ENCODE data around the gene DNAH17.

DNAH17 gene

DNA sequence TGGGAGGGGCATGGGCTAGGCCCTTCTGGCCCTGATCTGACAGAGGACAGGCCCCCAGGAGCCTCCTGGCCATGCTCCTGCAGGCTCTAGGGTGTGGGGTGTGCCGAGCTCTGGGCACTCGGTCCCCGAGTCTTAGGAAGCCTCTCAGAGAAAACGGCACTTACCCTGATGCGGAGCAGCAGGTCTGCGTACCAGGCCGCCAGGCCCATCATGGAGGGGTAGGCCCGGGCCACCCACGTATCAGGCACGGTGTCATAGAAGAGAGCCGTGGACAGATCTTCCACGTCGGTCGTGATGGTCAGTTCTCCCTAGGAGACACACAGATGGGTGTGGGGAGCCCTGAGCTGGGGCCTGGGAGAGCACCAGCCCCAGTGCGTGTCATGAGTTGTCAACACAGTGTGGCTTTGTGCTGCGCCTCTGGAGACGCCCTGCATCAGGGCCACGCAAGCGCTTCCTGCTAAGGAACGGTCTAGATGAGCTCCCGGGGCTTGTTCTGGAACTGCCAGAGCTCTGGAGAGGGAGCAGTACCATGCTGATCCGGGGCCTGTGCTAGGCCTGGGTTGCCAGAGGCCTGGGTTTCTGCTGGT is 150.8 kb downstream of the DNAH17 start:
- DNase-seq = no peak

DNA sequence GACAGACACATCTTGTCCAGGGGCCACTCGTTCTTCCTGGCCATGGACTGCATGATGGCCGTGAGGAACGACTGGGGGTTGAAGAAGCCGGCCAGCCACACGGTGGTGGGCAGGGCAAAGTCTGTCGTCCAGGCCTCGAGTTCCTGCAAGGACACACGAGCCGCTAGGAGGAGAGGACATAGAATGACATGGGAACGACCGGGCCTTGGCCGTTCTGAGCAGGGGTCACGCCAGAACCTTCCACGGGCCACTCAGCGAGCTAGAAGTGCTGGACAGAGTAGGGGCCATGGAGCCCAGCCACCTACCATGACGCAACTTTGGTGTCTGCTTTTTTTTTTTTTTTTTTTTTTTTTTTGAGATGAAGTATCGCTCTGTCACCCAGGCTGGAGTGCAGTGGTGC is 151.8 kb downstream of the DNAH17 start:
- no peak for DNase-seq

DNA sequence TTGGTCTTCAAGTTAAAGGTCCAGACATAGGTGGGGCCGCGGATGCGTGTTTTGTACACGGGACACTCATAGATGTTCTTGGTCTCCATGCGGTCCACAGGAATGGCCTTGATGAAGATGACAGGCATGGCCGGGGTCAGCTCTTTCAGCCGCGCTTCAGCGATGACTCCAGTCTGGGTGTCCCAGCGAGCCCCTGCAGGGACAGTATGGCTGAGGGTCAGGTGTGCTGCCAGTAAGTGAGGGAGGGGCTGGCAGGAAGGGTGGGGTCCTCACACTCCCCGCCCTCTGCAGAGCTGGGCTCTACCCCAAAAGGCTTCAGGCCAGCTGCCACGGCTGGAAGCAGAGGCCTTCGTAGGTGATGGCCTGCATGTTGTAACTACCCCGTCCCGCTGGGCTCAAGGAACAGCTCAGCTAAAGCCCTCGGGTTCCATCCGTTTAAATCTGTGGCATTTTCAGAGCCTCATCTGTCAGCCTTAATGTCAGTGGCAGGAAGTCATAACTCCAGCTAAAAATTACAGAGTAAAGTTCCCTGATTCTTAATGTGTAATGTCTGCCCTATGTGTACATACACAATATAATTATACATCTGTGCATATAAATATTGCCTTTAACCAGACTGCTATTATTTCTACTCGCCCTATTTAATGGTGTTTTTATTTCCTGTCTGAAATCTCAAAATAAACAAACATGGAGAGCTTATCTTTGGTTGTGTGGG is 153.1 kb downstream of the DNAH17 start:
- no peak for DNase-seq

DNA sequence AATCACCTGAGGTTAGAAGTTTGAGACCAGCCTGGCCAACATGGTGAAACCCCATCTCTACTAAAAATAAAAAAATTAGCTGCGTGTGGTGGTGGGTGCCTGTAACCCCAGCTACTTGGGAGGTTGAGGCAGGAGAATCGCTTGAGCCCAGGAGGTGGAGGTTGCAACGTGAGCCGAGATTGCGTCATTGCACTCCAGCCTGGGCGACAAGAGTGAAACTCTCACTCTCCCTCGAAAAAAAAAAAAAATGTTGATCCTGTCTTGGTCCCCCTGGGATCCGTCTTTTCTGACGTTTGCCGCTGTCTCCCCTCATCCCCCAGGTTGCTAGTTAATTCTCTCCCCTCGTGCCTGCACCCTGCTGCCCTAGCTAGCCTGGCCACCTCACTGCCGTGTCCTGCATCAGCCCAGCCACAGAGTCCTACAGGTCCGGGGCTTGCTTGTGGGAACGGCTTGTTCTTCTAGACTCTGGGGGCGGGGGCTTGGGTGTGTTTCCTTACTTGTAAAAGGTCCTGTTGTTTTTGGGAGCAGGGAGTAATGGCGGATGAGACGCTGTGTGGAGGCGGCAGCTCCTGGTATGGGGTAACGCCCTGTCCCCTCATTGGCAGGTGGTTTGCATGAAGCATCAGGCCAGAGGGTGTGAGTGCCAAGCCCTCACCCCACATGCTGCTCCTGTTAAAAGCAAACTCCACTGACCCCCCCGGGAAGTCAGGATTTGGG is 154.2 kb downstream of the DNAH17 start:
- DNase-seq = no peak

DNA sequence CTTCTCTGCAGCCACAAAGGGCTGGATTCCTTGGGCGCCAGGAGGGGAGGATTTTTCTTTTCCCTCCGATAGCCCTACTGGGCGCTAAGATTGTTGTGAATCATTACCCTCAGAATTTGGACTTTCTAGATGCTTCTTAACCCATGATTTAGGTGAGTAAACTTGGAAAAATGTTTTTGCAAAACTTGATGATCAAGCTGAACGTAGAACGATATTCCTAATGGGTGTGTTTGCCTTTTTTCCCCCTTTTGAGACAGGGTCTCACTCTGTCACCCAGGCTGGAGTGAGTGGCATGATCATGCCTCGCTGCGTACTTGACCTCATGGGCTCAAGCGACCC is 155.0 kb downstream of the DNAH17 start:
- DNase-seq = no peak

DNA sequence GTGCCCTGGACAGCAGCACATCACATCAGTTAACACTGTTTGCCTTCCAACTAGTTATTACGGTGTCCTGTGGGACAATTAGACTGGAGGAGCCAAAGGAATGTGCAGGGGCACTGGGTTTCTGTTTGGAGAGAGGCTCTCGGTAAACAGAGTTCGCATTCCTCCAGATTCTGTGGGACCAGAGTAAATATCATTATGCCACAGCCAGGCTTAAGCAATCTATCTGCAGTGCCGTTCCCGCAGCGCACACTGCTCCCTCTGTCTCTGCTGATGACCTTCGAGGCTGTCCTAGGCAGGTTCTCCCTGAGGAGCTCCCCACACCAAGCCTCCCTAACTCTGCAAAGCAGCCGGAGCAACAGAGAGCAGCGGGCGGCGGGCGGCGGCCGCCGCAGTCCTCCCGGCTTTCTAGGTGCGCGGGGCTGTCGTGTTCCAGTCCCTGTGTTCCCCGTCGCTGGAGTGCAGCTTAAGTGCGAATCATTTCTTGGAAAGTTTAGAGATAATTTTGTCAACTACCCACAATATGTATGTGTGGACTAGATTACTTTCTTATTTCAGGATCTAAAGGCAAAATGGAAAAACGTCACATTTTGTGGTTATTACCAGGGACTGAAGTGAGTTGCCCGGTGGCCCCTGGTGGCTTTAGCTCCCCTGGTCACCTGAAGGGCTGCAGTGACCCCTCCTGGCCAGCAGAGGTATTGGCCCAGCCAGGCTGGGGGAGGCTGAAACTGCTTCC is 155.5 kb downstream of the DNAH17 start:
- peak; percentile 33 to 66 (median 53) for DNase-seq

DNA sequence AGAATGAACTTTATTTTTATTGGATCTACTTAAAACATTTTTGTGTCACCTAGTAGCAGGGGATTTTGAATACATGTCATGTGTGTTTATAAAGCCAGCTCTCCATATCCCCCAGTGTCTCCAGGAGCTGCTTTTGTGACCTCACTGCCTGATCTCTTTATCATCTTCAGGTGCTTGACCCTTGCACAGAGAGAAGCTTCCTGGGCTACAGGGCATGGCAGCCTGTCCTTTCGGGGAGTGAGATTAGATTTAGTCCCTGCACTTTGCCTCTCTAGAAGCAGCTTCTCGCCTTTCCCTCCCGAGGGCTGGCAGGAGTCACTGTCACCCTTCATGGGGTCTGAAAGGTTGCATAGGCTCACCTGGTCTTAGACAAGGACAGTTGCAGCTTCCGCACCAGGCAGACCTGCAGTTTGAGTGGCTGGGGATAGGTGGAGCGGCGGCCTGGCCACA is 156.1 kb downstream of the DNAH17 start:
- no peak for DNase-seq

DNA sequence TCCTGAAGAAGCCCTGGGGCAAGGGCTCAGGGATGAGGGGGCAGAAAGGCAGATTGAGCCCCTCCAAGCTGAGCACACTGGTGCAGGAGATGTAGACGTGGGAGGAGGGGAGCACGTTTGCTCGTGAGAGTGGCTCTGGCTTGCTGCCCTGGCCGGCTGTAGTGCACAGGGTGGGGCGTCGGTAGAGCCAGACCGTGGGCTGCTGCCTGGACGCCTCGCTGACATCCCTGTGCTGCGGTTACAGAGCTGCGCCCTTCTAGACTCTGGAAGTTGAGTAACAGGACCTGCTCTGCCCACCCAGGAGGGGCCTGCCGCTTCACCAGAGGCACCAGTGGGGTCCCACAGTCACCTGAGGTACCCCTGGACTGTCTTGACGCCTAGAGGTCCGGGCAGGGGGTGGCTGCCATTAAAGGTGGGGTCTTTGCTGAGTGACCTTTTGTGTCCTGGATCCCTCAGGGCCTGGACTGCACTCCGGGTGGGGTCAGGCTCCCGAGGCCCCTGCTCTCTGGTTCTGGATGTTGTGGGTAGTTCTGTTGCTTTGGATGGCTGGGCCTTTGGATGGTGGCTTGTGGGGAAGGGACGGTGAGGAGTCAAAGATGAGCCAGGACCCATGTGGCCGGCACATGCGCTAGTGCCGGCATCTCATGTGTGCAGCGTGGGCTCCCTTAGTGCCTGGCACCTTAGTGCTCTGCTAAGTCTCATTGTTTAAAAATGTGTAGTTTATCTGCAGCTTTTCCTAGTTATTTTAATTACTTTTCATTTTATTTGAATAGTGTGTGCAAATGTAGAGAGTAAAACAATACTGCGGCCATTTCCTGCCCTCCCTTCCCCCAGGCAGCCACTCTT is 157.0 kb downstream of the DNAH17 start:
- DNase-seq = no peak

DNA sequence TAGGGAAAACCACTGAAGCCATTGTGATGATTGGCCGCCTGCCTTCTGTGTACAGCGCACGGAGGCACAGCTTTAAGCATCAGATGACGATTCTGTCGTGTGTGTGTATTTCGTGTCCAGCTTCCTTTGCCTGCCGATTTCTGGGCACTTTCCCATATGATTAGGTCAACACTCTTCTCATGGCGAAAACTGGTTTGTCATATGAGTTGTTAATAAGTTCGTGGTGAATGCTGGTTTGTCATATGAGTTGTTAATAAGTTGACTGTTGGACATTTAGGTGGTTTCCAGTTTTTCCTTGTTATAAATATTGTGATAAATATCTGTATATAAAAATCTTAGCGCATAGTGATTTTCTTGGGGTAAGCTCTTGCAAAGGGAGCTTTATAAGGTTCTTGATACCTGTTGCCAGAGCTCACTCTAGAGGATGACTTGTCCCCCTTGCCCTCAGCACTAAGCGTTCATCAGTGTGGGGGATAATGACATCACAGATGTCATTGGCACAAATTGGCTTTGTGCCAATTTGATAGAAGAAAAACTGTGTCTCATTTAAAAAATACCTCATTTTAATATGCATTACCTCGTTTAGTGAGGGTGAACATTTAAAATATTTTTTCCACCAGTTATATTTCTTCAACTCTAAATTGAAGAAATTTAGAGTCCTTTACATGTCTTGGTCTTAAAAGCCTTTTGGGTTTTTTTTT is 158.7 kb downstream of the DNAH17 start:
- DNase-seq = no peak

DNA sequence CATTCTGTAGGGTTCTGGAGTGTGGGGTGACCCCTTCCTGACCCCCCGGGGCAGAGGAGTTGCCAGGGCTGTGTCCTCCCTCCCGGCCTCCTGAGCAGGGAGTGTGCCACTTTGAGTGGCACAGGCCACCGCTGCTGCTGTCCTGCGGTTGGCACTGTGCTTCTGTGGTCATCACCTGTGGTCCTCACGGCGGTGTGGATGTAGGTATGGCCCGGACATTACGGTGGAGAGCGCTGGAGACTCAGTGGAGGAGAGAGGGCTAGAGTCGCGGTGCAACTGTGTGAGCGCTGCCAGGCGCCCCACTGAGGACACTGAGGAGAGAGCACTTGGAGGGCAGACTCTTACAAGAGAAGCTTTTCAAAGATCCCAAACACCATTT is 159.7 kb downstream of the DNAH17 start:
- no peak for DNase-seq

DNA sequence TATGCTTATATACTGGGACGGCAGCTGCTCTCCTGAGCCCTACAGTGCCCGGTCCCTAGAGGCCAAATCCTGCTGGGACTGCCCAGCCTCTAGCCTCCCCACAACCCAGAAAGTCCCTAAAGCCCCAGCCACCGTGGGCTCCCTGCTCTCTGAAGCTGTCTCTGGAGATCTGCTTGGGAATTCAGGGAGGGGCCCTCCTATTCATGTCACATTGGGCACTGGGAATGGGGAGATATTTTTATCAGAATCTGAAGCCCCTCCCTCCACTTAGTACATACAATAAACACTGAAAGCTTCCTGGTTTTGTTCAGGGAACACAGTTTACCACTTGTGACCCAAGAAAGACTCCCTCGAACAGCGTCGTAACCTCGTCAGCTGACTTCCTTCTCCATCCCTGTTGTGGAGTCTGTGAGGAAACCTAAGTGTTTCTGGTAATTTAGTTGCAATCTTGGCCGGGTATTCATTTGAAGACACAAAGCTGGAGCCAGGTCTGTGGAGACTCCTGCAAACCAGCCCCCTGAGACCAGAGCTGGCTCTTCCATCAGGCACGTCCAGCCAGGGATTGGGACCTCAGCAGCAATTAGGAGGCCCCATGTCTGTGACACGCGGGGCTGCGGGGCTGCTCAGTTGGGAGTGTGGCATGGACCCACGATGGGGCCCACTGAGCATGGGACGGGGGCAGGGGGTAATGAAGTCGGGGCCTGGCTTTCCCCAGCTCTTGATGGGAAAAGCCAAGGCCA is 160.2 kb downstream of the DNAH17 start:
- no peak for DNase-seq

DNA sequence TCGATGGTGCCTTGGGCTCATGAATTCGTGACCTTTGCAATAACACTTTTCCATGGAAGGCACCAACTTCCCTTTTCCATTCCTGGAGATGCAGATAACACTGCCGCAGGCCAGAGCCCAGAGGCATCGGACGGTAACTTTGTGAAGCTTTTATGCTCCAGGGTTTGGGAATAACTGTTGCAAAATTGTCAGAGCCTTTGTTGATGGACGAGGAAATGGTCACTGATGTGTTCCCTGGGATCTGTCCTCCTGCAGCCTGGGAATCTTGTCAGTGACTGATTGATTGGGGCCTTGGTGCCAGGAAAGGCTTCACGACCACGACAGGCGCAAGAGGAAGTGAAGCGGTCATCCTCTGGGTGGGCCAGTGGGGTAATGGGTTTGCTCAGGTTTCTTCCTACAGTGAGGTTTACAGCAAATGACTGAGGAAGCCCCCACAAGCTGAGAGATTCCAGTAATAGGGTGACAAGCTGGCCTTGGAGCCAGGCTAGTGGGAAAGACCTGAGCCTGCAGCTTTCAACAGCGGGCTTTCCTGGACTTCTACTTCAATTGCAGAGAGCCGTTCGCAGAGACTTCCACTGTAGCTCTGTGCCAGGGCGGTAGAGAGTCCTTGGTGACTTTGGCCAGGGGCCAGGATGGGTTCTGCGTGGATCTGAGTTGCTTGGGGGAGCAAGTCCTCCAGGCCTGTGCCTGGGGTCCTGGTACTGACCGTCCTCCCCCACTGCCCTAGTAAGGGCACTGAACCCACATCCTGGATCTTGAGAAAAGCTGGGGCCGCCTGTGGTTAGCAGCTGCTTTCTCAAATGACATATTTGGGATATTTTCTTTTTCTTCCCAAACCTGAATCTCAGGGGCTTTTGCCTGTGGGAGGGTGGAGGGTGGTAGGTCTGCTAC is 161.1 kb downstream of the DNAH17 start:
- DNase-seq = no peak

DNA sequence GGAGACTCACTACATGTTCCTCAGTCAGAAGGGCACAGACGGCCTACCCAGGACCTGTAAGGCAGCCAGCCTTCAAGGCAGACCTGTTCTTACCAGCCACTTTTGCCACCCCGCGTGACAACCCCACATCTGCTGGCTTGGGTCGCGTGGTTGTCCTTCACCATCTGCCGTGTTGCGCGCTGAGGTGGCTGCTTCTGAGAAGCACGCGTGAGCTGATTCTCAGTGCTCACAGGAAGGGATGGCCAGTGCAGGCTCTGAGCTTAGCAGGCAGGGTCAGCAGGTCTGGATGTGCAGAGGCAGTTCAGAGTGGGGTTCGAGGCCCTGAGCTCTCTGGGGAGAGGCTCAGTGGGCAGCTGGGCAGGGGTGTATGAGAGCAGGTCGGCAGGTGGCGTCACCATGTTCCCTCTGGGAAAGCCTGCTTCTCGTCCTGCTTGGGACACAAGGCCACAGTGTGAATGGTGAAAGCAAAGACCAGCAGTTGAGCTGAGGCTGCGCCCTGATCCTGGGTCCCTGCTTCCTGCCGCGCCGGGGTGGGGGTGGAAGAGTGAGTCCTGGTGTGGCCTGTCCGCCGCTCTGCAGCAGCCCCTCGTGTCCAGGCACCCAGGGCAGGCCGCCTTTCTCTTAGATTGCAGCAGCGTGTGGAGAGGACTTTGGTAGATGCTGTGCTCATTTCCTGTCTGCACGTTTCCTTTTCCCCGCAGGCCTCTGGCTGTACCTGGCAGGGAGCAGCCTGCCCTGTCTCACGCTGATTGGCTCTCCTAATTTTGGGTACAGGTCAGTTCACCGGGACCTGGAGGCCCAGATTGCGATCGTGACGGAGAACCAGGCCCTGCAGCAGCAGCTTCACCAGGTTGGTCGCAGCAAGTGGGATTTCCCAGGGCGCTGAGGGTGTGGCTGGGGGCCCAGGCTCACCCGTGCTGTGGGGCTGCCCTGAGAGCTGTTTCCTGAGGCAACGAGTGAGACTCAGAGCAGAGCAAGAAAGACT is 162.7 kb downstream of the DNAH17 start:
- DNase-seq = peak in 2 of 4 experiments; percentile 20 to 35

DNA sequence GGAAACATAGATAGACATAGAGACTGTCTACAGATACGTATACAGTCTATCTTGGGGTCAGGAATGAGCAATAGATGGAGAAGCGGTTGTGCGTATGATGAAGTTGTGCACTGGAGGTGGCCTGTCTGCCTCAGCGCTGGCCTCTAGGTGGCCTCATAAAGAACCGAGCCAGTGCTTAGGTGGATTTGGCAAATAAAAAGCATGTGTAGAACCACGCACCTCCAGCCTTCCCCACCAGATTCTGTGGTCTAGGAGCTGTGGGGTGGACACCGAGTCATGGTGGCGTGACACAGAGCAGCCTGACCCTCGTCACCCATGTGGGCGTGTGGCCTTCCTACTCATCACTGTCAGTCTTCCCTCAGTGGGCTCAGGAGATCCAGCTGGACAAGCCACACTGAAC is 164.8 kb downstream of the DNAH17 start:
- no peak for DNase-seq

DNA sequence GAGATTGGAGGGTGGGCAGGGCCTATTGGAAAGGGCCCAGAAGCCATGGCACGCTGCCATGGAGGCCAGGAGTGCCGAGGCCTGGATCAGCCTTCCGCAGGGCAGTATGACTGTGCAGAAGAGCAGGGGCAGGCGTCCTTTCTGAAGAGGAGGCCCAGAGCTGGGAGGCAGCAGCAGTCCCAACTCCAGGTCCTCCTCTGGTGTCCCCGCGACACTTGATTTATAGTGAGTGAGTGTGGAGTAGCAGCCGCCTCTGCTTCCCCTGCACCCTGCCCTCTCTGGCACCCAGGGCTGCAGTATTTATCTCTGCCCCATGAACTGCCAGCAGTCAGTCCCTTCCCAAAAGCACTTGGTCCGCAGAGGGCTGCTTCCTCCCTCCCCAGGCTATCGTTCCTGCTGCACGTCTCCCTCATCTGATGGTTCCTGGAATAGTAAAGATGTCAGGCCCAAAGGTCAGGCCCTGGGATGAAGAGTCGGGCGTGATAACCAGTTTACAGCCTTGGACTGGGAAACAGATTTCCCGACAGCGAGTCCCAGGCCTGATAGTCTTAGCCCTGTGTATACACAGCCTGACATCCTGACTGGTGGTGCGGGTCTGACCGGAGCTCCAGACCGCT is 165.8 kb downstream of the DNAH17 start:
- DNase-seq = no peak

DNA sequence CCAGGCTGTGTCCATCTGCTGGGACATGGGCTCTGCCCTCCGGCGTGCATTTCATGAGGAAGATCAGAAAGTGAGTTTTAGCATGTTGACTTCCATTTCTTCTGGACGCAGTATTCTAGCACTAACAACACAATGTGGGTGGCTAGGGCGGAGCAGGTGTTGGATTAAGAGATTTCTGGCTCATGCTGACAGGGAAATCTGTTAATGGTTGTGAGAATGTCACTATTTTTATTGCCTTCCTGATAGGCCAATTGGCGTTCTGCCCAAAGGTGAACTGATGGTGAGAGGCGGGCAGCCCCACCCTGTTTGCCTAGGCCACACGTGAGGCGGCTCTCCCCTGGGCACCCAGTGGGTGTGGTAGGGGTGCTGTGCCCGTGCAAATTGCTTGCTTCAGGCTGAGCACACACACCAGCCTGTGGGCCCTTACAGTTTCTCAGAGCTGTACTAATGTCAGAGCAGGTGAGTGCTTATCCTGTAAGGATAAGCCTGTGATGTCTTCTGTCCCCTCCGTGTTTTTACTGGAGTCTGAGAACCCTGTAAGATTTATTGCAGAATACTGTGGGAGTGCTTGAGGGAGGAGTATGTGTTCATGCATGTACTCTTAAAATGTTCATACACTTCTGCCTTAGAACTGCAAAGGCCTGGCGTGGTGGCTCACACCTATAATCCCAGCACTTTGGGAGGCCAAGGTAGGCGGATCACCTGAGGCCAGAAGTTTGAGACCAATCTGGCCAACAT is 167.8 kb downstream of the DNAH17 start:
- DNase-seq = no peak

DNA sequence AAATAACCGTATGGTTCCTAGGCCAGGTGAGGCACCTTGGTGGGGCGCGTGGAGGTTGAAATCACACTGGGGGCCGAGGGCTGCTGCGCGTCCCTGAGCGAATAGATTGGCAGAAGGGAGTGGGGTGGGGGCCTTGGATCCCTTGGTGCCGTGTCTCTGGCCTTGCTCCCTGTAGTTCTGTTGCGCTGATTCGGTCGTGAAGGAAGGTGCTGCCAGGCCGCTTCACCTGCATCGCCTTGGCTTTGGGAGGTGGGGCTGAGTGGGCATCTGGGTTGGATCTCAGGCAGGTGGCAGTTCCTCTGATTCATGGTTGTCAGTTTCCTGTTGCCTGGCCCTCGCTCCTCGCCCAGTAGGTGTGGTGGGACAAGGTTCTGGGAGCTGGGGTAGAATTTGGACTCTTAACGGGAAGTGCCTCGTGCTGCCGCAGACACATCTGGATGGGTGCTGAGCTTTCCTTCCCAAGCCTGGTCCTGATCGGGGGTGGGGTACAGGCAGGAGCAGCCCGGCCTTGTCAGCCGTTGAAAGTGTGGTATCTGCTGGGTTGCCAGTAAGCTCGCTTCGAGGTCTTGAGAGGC is 168.6 kb downstream of the DNAH17 start:
- DNase-seq = no peak
